Effector memory CD4-positive, alpha-beta T cell (primary cell): Measurements from ENCODE around the gene EXD3.

Experiments
- DNase-seq, 3 donors: peaks; one replicate each; pipeline ENCODE4 v3.0.0-alpha.2; 2020
- H3K27ac ChIP-seq: 2 replicates; pipeline ENCODE4 v1.7.0; 2013; ENCODE audit warnings: mild to moderate bottlenecking, low read length, moderate library complexity; ENCODE audit not compliant: insufficient read depth, poor library complexity, severe bottlenecking
- H3K27me3 ChIP-seq: replicated peaks from 2 replicates; pipeline ENCODE4 v1.7.0; 2013; ENCODE audit warnings: mild to moderate bottlenecking, low read length; ENCODE audit not compliant: insufficient read depth, control insufficient read depth, poor library complexity, severe bottlenecking
- H3K36me3 ChIP-seq: 2 replicates; pipeline ENCODE4 v1.7.0; 2013; ENCODE audit warnings: mild to moderate bottlenecking, low read length, moderate library complexity; ENCODE audit not compliant: control insufficient read depth, insufficient read depth
- H3K4me1 ChIP-seq: 2 replicates; pipeline ENCODE4 v1.7.0; 2013; ENCODE audit warnings: low read length, mild to moderate bottlenecking; ENCODE audit not compliant: control insufficient read depth, insufficient read depth, poor library complexity, severe bottlenecking
- H3K4me3 ChIP-seq: 2 replicates; pipeline ENCODE4 v1.7.0; 2013; ENCODE audit warnings: low read length, low read depth, mild to moderate bottlenecking; ENCODE audit not compliant: insufficient read depth, poor library complexity, severe bottlenecking
- H3K9me3 ChIP-seq: 2 replicates; pipeline ENCODE4 v1.7.0; 2013; ENCODE audit warnings: mild to moderate bottlenecking, low read length, moderate library complexity; ENCODE audit not compliant: control insufficient read depth

Gene EXD3

GRCh38 chr9:137280474-137281344, 142.3 kb downstream of the EXD3 start:
- peaks cover 5% of the 10 kb centered on the region for H3K36me3 ChIP-seq
- peaks cover 19% of the 10 kb centered on the region for H3K4me1 ChIP-seq
- no peaks in the 10 kb centered on the region for H3K9me3 ChIP-seq
- H3K4me3 ChIP-seq: no peak overlapping the region
- no peak overlapping the region for H3K27ac ChIP-seq
- H3K27me3 ChIP-seq: no peaks in the 10 kb centered on the region
- DNase-seq: no peak

DNA sequence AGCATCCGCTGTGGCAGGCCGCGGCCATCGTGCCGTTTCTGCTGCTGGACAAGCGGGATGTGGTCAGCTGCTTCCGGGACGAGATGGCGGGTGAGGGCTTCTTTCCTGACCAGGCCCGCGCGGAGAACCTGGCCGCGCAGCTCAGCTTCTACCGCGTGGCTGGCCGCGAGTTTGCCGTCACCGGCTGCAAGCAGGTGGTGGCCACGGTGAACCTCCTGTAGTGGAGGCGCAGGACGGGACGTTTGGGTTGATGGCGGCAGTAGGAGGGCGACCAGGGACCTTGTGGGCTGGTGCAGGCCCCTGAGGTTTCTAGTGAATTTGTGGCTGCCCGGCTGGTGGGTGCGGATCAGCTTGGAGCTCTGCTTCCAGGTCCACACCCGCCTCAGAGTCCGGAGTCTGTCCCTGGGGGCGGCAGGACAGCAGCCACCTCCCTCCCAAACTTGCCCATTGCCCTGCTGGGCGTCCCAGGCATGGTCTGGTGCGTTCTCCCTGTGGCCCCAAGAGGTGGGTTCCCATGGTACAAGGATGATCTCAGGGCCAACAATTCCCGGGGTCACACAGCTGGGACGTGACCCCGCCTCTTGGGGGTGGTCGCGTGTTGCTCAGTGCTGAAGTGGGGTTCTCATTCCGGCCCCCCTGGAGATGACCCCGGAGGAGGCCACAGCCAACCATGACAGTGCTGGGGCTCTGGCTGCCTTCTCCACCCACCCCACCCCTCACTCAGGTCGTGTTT, 143.1 kb downstream of the EXD3 start:
- Histone ChIP-seq H3K4me3 (no peak overlapping the region), H3K27ac (no peak overlapping the region), H3K9me3 (no peaks in the 10 kb centered on the region), H3K36me3 (peaks cover 5% of the 10 kb centered on the region), H3K27me3 (no peaks in the 10 kb centered on the region), H3K4me1 (peaks cover 19% of the 10 kb centered on the region)
- DNase-seq: no peak

DNA sequence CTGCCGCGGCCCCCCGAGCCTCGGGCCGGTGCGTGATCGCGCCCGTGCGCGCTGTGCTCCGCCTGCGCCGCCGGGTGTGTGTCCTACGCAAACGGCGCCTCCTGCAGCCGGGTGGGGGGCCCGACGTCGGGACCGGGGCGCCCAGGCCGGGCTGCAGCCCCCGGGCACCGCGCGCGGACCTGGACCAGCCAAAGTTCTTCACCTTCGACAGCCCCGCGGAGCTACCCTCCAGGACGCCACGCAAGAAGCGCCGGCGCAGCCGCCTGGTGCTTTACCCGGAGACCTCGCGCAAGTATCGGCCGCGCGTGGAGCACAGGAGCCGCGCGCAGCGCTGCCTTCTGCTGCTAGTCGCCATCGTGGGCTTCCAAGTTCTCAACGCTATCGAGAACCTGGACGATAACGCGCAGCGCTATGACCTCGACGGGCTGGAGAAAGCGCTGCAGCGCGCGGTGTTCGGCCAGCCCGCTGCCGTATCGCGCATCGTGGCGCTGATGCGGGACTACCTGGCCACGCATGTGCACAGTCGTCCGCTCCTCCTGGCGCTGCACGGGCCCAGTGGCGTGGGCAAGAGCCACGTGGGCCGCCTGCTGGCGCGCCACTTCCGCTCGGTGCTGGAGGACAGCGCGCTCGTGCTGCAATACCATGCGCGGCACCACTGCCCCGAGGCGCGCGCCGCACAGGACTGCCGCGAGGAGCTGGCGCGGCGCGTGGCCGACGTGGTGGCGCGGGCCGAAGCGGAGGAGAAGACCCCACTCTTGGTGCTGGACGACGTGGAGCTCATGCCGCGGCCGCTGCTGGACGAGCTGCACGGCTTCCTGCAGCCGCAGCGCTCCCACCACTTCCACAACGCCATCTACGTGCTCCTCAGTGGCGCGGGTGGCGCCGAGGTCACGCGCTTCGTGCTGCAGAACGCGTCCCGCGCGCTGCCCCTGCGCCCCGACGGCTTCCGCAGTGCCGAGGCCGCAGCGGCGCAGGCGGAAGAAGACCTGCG, 143.9 kb downstream of the EXD3 start:
- Histone ChIP-seq H3K9me3 (no peaks in the 10 kb centered on the region), H3K27me3 (no peaks in the 10 kb centered on the region), H3K4me1 (peaks cover 19% of the 10 kb centered on the region), H3K27ac (no peak overlapping the region), H3K4me3 (no peak overlapping the region), H3K36me3 (peaks cover 5% of the 10 kb centered on the region)
- no peak for DNase-seq

DNA sequence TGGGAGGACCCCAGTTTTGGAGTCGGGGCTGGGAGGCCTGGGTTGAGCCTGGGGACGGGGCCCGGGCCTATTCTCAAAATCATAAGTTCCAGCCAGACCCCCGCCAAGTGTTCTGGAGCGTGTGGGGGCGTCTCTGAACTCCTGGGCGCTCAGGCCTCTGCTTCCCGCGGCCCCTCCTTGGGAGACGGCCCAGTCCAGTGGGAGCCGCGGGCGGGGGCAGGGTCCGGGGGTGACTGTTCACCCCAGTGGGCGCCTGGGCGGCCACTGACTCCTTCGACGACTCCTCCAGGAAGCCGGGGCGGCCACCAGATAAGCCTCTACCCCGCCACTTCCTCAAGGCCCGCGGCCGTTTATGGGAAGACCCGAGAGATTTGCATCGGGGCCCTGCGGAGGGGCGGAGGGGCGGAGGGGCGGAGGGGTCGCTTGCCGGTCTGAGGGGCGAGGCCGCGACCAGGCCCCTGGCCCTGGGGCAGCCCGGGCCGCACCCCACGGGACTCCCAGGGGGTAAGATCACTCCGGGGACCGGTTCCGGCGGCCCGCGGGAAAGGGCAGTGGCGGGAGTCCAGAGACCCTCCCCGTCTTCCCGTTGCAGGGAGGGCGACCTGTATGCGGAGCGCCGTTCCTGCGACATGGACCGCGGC, 144.8 kb downstream of the EXD3 start:
- H3K4me1 ChIP-seq: peaks cover 19% of the 10 kb centered on the region
- peak overlapping the region; percentile 63 for H3K4me3 ChIP-seq
- H3K27ac ChIP-seq: no peak overlapping the region
- no peaks in the 10 kb centered on the region for H3K27me3 ChIP-seq
- no peak for DNase-seq
- peaks cover 8% of the 10 kb centered on the region for H3K36me3 ChIP-seq
- H3K9me3 ChIP-seq: no peaks in the 10 kb centered on the region

GRCh38 chr9:137277329-137278041, 145.5 kb downstream of the EXD3 start, which contains the start of gene TOR4A:
Gene TOR4A (plus strand): TSS chr9:137277726. CDS start chr9:137278690, 964 bp downstream.
- no peaks in the 10 kb centered on the region for H3K9me3 ChIP-seq
- H3K27me3 ChIP-seq: no peaks in the 10 kb centered on the region
- DNase-seq: no peak
- H3K4me1 ChIP-seq: peaks cover 19% of the 10 kb centered on the region
- H3K27ac ChIP-seq: no peak within 1 kb of the TSS
- peak within 1 kb of the TSS; percentile 63 for H3K4me3 ChIP-seq
- peaks cover 15% of the 10 kb centered on the region for H3K36me3 ChIP-seq

GRCh38 chr9:137276473-137277328, 146.3 kb downstream of the EXD3 start:
- peak overlapping the region; percentile 63 for H3K4me3 ChIP-seq
- no peaks in the 10 kb centered on the region for H3K9me3 ChIP-seq
- no peak overlapping the region for H3K27ac ChIP-seq
- H3K36me3 ChIP-seq: peaks cover 21% of the 10 kb centered on the region
- DNase-seq: no peak
- H3K27me3 ChIP-seq: no peaks in the 10 kb centered on the region
- H3K4me1 ChIP-seq: peaks cover 19% of the 10 kb centered on the region

- Histone ChIP-seq H3K9me3 (no peaks in the 10 kb centered on the region), H3K4me3 (no peak overlapping the region), H3K4me1 (peaks cover 24% of the 10 kb centered on the region), H3K27ac (no peak overlapping the region), H3K36me3 (peaks cover 21% of the 10 kb centered on the region), H3K27me3 (no peaks in the 10 kb centered on the region)
- DNase-seq: no peak
These were observed 147.1 kb downstream of the EXD3 start for GRCh38 chr9:137275588-137276472.

GRCh38 chr9:137275203-137275587, 147.8 kb downstream of the EXD3 start:
- Histone ChIP-seq H3K4me3 (no peak overlapping the region), H3K4me1 (peaks cover 18% of the 10 kb centered on the region), H3K9me3 (no peaks in the 10 kb centered on the region), H3K36me3 (peaks cover 21% of the 10 kb centered on the region), H3K27ac (no peak overlapping the region), H3K27me3 (no peaks in the 10 kb centered on the region)
- DNase-seq: no peak
